GM06990 (cell line): ENCODE data around the gene LIN7B.

ENCODE experiments used
- DNase-seq: peaks from one replicate; pipeline ENCODE4 v3.0.0-alpha.2; 2011; ENCODE audit not compliant: insufficient read length; ENCODE audit errors: extremely low read depth
- H3K27me3 ChIP-seq: replicated peaks from 2 replicates; pipeline ENCODE4 v1.6.0; 2011; ENCODE audit warnings: low read length; ENCODE audit not compliant: control insufficient read depth, insufficient read depth
- H3K36me3 ChIP-seq: 2 replicates; pipeline ENCODE4 v1.5.1; 2011; ENCODE audit warnings: low read length; ENCODE audit not compliant: control insufficient read depth, insufficient read depth
- H3K4me3 ChIP-seq: replicated peaks from 2 replicates; pipeline ENCODE4 v1.5.1; 2011; ENCODE audit warnings: low read depth, mild to moderate bottlenecking, control low read depth, low read length
- TF ChIP-seq, protein P1 (sequence below): IDR thresholded peaks from 2 replicates; pipeline ENCODE4 v1.5.1; 2011; ENCODE audit warnings: low read length, control low read depth, mild to moderate bottlenecking, inconsistent platforms; ENCODE audit not compliant: insufficient read depth, poor library complexity, severe bottlenecking

The LIN7B gene

DNA sequence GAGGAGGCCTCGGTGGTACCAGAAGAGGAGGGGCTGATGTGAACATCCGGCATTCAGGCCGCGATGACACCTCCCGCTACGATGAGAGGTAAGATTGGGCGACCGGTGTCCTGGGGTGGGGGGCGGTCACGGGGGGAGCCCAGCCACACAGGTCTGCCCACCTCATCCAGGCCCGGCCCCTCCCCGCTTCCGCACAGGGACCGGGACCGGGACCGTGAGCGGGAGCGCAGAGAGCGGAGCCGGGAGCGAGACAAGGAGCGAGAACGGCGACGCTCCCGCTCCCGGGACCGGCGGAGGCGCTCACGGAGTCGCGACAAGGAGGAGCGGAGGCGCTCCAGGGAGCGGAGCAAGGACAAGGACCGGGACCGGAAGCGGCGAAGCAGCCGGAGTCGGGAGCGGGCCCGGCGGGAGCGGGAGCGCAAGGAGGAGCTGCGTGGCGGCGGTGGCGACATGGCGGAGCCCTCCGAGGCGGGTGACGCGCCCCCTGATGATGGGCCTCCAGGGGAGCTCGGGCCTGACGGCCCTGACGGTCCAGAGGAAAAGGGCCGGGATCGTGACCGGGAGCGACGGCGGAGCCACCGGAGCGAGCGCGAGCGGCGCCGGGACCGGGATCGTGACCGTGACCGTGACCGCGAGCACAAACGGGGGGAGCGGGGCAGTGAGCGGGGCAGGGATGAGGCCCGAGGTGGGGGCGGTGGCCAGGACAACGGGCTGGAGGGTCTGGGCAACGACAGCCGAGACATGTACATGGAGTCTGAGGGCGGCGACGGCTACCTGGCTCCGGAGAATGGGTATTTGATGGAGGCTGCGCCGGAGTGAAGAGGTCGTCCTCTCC lies 6.3 kb upstream of the LIN7B start:
- no peak for DNase-seq
- Histone ChIP-seq H3K27me3 (no peaks in the 10 kb centered on the region), H3K36me3 (peaks cover 43% of the 10 kb centered on the region), H3K4me3 (no peak overlapping the region)
- TF ChIP-seq, protein P1, sequence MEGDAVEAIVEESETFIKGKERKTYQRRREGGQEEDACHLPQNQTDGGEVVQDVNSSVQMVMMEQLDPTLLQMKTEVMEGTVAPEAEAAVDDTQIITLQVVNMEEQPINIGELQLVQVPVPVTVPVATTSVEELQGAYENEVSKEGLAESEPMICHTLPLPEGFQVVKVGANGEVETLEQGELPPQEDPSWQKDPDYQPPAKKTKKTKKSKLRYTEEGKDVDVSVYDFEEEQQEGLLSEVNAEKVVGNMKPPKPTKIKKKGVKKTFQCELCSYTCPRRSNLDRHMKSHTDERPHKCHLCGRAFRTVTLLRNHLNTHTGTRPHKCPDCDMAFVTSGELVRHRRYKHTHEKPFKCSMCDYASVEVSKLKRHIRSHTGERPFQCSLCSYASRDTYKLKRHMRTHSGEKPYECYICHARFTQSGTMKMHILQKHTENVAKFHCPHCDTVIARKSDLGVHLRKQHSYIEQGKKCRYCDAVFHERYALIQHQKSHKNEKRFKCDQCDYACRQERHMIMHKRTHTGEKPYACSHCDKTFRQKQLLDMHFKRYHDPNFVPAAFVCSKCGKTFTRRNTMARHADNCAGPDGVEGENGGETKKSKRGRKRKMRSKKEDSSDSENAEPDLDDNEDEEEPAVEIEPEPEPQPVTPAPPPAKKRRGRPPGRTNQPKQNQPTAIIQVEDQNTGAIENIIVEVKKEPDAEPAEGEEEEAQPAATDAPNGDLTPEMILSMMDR, result no peak

DNA sequence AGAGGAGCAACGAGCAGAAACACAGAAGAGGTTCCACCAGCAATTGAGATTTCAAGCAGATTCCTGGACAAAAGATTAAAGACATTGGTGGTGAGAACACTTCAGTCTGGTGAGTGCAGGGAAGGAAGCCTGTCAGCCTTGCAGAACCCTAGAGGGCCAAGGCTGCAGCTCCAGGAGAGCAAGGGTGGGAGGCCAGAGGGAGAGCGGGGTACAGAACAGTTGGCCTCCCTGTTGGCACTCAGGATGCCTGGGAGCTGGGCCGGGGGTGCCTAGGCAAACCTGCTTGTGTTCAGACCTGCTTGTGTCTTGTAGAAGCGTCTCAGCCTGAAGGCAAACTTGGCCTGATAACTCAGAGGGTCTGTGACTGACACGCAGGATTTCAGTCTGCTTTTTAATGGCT lies 5.1 kb upstream of the LIN7B start:
- Histone ChIP-seq H3K4me3 (no peak overlapping the region), H3K36me3 (peaks cover 35% of the 10 kb centered on the region), H3K27me3 (no peaks in the 10 kb centered on the region)
- no peak for DNase-seq
- TF ChIP-seq, protein P1, result no peak

DNA sequence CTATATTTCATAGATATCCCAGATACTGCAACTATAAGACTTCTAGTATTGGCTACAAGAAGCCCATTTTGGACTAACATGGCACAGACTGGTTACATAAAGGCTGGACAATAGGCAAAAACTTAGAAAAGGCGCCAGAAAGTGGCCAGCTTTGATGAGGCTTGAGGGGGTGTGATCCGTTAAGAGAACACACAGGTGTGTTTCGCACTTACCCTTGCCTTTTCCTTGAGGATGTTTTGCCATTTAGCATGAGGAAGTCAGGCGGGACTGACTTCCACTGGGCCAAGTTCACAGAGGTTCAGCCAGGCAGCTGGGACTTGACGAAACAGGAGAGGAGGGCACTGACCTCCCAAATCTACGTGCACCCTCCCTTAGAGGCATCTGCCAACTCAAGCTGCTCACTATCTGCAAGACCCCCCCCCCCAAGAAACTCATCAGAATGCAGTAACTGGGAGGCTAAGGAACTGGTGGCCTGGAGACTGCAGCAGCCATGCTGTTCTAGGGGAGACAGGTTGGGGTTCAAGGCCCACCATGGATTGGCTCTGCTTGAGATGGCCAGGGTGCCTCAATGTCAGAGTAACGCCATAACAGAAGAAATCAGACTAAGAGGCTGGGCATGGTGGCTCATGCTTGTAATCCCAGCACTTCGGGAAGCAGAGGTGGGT lies 4.5 kb upstream of the LIN7B start:
- H3K36me3 ChIP-seq, result peaks cover 31% of the 10 kb centered on the region
- TF ChIP-seq, protein P1, result no peak
- no peak overlapping the region for H3K4me3 ChIP-seq
- DNase-seq, result no peak
- H3K27me3 ChIP-seq, result no peaks in the 10 kb centered on the region

DNA sequence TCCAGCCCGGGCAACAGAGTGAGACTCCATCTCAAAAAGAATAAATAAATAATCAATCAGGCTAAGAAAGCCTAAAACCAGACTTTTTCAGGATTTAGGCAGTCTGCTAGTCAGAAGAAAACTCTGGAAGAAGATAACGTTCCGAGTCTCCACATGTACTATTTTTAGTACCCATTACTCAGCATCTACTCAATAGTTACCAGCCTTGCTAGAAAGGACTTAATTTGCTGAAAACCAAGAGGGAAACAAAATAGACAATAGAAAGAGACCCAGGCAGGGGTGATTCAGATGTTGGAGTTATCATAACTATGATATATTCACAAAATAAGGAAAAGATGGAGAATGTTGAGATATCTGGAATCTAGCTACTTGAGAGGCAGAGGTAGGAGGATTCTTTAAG lies 3.6 kb upstream of the LIN7B start:
- Histone ChIP-seq H3K4me3 (no peak overlapping the region), H3K36me3 (peaks cover 26% of the 10 kb centered on the region), H3K27me3 (no peaks in the 10 kb centered on the region)
- no peak for DNase-seq
- TF ChIP-seq, protein P1, result no peak

DNA sequence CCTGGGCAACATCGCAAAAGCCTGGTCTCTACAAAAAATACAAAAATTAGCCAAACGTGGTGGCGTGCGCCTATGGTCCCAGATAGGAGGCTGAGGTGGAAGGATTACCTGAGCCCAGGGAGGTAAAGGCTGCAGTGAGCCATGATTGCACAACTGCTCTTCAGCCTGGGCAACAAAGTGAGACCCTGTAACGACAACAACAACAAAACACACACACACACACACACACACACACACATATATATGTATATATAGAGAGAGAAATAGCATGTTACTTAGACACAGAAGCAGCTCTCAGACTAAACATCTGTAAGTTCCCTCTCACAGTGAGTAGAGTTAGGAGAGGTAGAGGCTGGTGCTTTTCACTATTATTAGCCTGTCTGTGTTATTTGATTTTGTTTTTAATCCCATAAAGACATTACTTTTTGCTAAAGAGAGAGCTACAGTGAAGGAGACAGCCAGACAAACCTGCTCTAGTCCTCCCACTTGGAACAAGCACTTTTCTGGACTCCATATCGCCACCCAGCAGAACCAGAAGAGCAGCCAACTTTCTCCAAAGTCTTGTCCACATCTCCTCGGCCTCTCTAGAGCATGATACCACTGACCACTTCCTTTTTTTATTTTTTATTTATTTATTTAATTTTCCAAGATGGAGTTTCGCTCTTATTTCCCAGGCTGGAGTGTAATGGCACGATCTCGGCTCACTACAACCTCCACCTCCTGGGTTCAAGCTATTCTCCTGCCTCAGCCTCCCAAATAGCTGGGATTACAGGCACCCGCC lies 2.8 kb upstream of the LIN7B start:
- TF ChIP-seq, protein P1, result no peak
- DNase-seq, result no peak
- Histone ChIP-seq H3K36me3 (peaks cover 23% of the 10 kb centered on the region), H3K27me3 (no peaks in the 10 kb centered on the region), H3K4me3 (no peak overlapping the region)
